NCI-H226 (cell line): Measurements from ENCODE around the gene ATAT1.

ENCODE experiments used
- DNase-seq: peaks from one replicate; pipeline ENCODE4 v3.0.0-alpha.2; 2015

ATAT1 gene

GRCh38 chr6:30613251-30614043 lies 13.2 kb upstream of the ATAT1 start:
- DNase-seq: no peak

- DNase-seq: no peak
Measured at GRCh38 chr6:30614044-30614842, 12.4 kb upstream of the ATAT1 start.

DNA sequence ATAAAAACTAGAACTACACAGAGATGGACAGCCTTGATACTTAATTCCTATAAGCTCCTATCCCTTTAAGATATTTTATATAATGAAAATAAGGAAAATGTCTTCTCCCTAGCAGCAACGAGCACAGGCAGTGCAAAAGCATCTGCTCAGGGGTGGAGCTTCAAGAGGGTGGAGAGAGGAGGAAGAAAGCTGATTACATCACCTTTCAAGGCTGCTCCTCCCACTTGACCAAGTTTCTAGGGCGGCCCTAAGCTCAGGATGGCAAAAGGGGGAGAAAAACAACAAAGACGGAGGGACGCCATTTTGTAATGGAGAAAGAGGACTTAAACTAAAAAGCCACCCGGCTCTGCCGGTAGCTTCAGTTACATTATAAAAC lies 11.8 kb upstream of the ATAT1 start:
- DNase-seq: peak; percentile 86

DNA sequence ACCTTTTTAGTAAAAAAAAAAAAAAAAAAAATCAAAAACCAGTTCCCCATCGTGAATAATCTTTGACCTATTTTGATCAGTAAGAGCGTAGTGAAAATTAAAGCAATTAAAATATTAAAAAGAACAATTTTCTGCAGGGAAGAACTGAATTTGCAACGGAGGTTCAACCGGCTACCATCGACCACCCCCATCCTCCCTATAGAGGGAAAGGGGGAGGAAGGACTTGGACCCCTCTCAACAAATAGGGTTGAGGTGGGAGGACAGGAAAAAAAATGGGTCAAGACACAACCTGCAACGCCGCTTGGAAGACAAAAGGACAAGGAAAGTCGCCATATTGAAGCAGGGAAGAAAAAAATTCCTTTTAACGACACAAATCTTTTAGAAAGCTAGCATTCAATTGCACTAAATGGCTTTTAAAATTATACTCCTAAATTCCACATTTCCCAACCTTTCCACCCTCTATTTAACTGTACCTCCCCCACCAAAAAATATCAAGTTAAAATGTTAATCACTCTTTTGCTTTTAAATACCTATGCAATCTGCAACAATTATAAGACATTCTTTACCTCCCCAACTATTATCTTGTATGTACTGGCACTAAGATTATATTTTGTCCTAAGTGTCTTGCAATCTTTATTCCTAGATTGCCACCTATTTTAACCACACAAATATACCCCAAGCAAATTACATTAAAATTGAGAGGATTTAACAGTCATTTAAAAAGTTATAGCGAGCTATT lies 11.3 kb upstream of the ATAT1 start:
- DNase-seq: peak; percentile 46

- no peak for DNase-seq
Measured at GRCh38 chr6:30615958-30616810, 10.5 kb upstream of the ATAT1 start.

DNA sequence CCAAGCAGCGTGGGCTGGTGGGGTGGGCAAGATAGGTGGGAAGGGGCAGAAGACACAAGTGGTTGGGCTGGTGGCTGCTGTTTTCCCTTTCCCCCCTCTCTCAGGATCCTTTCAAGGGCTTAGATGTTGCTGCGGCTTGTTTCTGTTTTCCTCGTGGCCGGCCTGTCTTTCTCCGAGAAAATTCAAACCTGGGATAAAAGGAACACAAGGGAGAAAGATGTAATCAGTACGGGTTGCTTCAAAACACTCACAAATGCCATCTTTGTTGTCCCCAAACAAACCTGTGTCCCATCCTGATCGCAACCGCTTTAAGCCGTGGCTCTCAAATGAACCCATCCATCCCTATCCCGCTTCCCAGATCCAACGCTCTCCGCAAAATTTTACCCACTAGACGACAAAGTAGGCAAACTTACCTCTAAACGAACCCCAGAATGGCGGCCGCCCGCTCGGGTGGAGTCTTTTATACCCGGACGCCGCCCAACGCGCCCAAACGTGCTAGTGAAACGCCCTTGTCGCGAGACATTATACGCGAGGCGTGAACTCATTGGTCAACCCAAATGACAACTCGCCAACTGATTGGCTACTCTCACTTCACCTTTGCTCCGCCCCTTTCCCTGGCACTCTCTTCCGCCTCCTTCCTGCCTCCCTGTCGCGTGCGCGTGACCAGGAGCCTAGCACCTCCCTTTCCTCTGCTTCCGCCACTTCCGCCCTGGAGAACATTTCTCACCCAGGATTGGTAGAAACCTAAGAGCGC lies 9.7 kb upstream of the ATAT1 start, which contains the start of gene PPP1R10:
Gene PPP1R10 (minus strand): TSS at position 433 of the 754 bp plus-strand sequence. CDS start 7,299 bp downstream, outside the sequence.
- DNase-seq: peak; percentile 99

DNA sequence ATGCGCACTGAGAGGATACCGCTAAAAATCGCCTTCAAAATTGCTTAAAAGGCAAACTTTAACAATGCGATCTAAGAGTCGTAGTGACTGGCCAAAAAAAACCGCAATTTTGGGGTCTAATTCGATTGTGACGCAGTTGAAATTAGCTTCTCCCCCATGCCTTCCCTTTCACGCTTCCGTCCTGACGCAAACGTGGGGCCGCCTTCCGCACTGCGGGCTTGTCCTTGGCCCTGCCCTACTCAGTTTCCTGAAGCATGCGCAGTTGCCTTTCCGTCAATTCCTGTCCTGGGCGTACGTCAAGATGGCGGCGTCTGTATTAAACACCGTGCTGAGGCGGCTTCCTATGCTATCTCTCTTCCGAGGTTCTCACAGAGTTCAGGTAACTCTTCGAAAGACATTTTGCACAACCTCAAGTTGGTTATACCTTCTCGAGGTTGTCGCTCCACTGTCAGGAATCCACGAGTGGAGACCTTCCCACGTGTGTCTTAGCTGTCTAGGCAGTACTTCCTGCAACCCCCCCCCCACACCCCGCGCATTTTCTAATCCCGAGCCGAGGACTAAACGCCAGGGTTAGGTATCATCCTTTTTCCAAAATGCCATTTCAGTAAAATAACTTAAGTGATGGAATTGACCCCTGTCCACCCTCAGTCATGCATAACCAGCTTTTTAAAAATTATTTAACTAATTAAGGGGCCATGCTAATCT lies 9.0 kb upstream of the ATAT1 start, which contains the start of gene MRPS18B:
Gene MRPS18B (plus strand): TSS at position 276 of the 705 bp plus-strand sequence. CDS start 26 bp downstream, at position 302.
- DNase-seq: peak; percentile 92

GRCh38 chr6:30618270-30618797 lies 8.3 kb upstream of the ATAT1 start:
- DNase-seq: no peak

DNA sequence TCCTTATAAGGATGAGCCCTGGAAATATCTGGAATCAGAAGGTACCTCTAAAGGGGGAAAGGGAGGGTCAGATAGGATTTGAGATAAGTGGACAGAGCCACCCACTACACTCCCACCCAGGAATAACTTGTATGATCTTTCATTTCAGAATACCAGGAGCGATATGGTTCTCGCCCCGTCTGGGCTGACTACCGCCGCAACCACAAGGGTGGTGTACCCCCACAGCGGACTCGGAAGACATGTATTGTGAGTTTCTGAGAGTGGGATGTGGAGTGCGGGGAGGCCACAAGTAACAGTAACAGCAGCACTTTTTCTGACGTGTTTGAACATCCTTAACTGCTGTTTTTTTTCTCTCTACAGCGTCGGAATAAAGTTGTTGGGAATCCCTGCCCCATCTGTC lies 7.1 kb upstream of the ATAT1 start:
- DNase-seq: no peak

- no peak for DNase-seq
Measured at GRCh38 chr6:30625511-30625910, 1.2 kb upstream of the ATAT1 start.

DNA sequence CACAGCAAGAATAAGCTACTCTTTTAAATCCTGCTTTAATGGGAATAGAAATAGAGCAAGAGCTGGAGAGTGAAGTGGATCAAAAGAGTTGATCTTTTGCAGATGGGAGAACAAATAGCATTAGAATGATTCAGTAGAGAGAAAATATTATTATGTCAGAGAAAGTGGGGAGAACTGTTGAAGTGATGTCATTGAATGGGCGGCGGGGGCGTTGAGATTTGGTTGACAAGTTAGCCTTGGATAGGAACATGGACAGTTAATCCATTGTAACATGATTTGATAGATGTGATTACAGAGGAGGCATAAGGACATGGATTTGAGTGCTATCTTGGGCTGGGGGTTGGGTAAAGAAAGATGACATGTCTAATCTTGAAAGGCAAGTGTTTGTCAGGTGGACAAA lies 9.2 kb downstream of the ATAT1 start:
- no peak for DNase-seq

- no peak for DNase-seq
Measured at GRCh38 chr6:30640481-30640880, 13.8 kb downstream of the ATAT1 start.

DNA sequence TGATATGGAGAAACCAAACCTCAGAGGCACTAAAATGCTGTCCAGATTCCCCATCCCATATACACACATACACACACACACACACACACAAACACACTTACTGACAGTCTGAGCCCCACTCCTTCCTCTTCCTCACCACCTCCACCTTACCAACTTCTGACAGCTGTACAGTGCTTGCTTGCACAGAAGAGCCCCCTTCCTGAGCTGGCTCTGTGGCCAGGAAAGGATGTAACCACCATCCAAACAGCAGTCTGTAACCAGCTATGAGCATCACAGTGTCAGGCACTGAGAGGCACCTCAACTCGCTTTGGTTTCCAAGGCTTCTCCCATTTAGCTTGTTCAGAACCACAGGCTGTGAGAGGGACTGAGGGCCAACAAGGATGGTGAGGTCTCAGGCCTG lies 14.4 kb downstream of the ATAT1 start:
- no peak for DNase-seq

- peak; percentile 7 for DNase-seq
Measured at GRCh38 chr6:30643656-30644055, 17.0 kb downstream of the ATAT1 start.

GRCh38 chr6:30644769-30645168 lies 18.1 kb downstream of the ATAT1 start:
- no peak for DNase-seq

DNA sequence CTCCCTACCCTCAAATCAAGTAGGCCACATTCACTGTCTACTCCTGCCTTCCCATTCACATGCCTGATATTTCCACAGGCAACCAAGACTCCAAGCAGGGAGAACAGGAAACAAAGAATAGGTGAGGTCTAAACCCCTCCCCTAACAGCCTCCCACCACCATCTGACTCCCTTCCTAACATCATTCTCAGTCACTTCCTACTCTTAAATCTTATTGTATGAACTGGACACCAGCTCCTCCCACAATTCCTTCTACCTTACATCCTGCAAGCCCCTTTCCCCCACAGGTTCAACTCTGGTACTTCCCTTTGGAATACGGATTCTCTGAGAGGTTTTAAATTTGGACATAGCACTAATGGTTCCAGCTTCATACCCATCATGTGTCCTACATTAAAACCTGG lies 19.3 kb downstream of the ATAT1 start:
- no peak for DNase-seq

DNA sequence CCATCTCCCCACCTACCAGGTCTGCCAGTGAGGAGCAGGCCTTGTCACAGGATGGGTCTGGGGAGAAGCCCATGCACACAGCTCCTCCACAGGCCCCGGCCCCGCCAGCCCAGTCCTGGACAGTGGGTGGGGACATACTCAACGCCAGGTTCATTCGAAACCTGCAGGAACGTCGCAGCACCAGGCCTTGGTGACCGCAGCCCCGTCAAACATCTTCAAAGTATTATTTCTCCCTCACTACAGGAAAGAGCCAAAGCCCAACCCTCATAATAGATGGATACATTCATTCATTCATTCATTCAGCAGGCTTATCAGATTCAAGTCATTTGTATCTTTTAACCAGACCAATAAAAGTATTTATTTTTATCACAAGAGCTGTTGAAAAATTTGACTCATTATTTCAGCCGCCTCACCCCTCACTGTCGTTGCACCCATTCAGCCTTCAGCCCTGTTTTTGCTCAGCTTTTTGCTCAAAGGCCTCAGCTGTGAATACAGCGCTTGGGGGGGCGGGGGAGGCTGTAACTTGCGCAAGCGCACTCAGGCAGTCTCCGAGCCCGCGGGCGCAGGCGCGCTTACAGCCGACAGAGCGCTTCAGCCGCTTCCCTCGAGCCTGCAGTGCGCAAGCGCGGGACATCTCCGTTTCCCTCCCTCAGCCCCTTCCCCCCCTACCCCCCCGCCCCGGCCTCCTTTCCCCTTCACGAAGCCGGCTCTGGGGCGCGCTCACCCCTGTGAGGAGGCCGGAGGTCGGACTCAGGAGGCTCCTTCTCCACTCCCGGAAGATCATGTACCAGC lies 20.0 kb downstream of the ATAT1 start, which contains the start of gene C6orf136:
Gene C6orf136 (plus strand): TSS at position 684 of the 792 bp plus-strand sequence. CDS start 99 bp downstream, at position 783.
- DNase-seq: peak; percentile 82

- peak; percentile 52 for DNase-seq
Measured at GRCh38 chr6:30647242-30648116, 20.8 kb downstream of the ATAT1 start.
